GM21367 (cell line): Measurements from ENCODE around the gene SLC25A25.
A peak's percentile ranks its signal among the peaks of the same experiment; 100 is the strongest.
"Not testable (repeated sequence)": the region's sequence is repeated elsewhere in the genome, so short reads cannot be mapped to it uniquely, and the experiment has no call there.

ENCODE experiments used
- ATAC-seq: cut with Tn5 transposase; IDR thresholded peaks from one replicate; pipeline ENCODE4 v1.9.1; 2021; ENCODE audit not compliant: unreplicated experiment

Gene SLC25A25

GRCh38 chr9:128067645-128068385 is at the start of gene SLC25A25:
Gene SLC25A25 (plus strand): TSS chr9:128068232. CDS start chr9:128068320, 88 bp downstream.
- peak; percentile 54 for ATAC-seq

GRCh38 chr9:128020692-128021091 is 47.3 kb upstream of the SLC25A25 start:
- ATAC-seq, result no peak

GRCh38 chr9:128021098-128021497 is 46.9 kb upstream of the SLC25A25 start:
- no peak for ATAC-seq

- no peak for ATAC-seq
Observed at GRCh38 chr9:128022886-128023285, 45.1 kb upstream of the SLC25A25 start.

- not testable (repeated sequence) for ATAC-seq
Observed at GRCh38 chr9:128023671-128024070, 44.4 kb upstream of the SLC25A25 start.

GRCh38 chr9:128024761-128025308 is 43.2 kb upstream of the SLC25A25 start:
- no peak for ATAC-seq

GRCh38 chr9:128025736-128026135 is 42.3 kb upstream of the SLC25A25 start:
- no peak for ATAC-seq

- ATAC-seq, result no peak
Observed at GRCh38 chr9:128026255-128026772, 41.7 kb upstream of the SLC25A25 start.

- no peak for ATAC-seq
Observed at GRCh38 chr9:128026773-128027541, 41.1 kb upstream of the SLC25A25 start.

GRCh38 chr9:128027705-128028104 is 40.3 kb upstream of the SLC25A25 start:
- ATAC-seq, result no peak

GRCh38 chr9:128033609-128034008 is 34.4 kb upstream of the SLC25A25 start:
- no peak for ATAC-seq

- ATAC-seq, result peak; percentile 41
Observed at GRCh38 chr9:128034821-128035652, 33.0 kb upstream of the SLC25A25 start.

GRCh38 chr9:128036522-128036921 is 31.5 kb upstream of the SLC25A25 start:
- not testable (repeated sequence) for ATAC-seq

- ATAC-seq, result not testable (repeated sequence)
Observed at GRCh38 chr9:128040783-128041182, 27.2 kb upstream of the SLC25A25 start.

- no peak for ATAC-seq
Observed at GRCh38 chr9:128042043-128042442, 26.0 kb upstream of the SLC25A25 start.

GRCh38 chr9:128043467-128043868 is 24.6 kb upstream of the SLC25A25 start:
- no peak for ATAC-seq

GRCh38 chr9:128045409-128045808 is 22.6 kb upstream of the SLC25A25 start:
- not testable (repeated sequence) for ATAC-seq

- no peak for ATAC-seq
Observed at GRCh38 chr9:128045831-128046230, 22.2 kb upstream of the SLC25A25 start.

- ATAC-seq, result no peak
Observed at GRCh38 chr9:128047231-128047630, 20.8 kb upstream of the SLC25A25 start.

- no peak for ATAC-seq
Observed at GRCh38 chr9:128048663-128049062, 19.4 kb upstream of the SLC25A25 start.

GRCh38 chr9:128049843-128050242 is 18.2 kb upstream of the SLC25A25 start:
- no peak for ATAC-seq
